NB4 (cell line): Measurements from ENCODE around the gene CRADD.

Source experiments
- DNase-seq: peaks from one replicate; pipeline ENCODE4 v3.0.0; 2010; ENCODE audit warnings: low read depth
- H3K4me3 ChIP-seq: one replicate; pipeline ENCODE4 v1.5.1; 2011; ENCODE audit warnings: mild to moderate bottlenecking, low read depth, low read length, moderate library complexity
- MYC ChIP-seq: IDR thresholded peaks from 2 replicates; pipeline ENCODE4 v1.6.1; 2011; ENCODE audit warnings: low read depth, low read length
- POLR2A ChIP-seq: IDR thresholded peaks from 2 replicates; pipeline ENCODE4 v1.6.1; 2011; ENCODE audit warnings: mild to moderate bottlenecking; ENCODE audit not compliant: insufficient read length; ENCODE audit errors: extremely low read depth
- TF ChIP-seq, protein P1 (sequence below): IDR thresholded peaks from one replicate; pipeline ENCODE4 v1.5.1; 2012; ENCODE audit warnings: low read depth, low read length
- TF ChIP-seq, protein P2 (sequence below): IDR thresholded peaks from 2 replicates; pipeline ENCODE4 v1.6.1; 2011; ENCODE audit warnings: low read depth, low read length

Gene CRADD

DNA sequence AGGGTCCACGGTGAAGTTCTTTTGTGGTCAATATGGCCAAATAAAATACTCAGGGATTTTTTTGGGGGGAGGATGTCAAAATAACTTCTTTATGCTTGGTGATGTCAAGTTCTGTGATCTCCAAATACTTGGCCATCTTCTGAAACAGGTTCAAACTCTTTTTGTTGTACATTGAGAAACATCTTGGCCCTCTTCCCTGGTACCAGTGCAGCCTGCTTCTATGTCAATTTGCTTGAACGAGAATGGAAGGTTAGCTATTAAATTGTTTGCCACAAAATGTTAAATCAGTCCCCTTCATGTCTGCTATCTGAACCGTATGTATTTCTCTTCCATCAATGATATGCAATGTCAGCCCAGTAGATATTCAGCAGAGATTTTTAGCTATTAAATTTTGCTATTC is 6.1 kb upstream of the CRADD start:
- no peak for DNase-seq
- H3K4me3 ChIP-seq: no peak overlapping the region
- TF ChIP-seq, protein P1, sequence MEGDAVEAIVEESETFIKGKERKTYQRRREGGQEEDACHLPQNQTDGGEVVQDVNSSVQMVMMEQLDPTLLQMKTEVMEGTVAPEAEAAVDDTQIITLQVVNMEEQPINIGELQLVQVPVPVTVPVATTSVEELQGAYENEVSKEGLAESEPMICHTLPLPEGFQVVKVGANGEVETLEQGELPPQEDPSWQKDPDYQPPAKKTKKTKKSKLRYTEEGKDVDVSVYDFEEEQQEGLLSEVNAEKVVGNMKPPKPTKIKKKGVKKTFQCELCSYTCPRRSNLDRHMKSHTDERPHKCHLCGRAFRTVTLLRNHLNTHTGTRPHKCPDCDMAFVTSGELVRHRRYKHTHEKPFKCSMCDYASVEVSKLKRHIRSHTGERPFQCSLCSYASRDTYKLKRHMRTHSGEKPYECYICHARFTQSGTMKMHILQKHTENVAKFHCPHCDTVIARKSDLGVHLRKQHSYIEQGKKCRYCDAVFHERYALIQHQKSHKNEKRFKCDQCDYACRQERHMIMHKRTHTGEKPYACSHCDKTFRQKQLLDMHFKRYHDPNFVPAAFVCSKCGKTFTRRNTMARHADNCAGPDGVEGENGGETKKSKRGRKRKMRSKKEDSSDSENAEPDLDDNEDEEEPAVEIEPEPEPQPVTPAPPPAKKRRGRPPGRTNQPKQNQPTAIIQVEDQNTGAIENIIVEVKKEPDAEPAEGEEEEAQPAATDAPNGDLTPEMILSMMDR: no peak
- TF ChIP-seq, protein P2, sequence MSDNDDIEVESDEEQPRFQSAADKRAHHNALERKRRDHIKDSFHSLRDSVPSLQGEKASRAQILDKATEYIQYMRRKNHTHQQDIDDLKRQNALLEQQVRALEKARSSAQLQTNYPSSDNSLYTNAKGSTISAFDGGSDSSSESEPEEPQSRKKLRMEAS: no peak
- TF ChIP-seq POLR2A (no peak), MYC (no peak)

DNA sequence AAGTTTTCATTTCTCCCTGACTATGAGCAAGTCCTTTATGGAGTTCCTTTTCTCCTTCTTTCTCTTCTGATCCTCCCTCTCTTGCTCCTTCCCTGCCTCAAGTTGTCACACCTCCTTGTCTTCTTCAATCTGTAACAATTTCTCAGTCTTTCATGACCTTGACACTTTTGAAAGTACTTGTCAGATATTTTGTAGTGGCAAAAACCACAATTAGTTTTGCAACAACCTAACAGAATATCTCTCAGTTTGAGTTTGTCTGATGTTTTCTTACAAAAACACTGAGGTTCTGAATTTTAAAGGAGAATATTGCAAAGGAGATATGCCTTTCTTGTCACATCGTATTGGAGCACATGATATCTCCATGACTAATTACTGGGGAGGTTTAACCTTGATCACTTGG is 4.1 kb upstream of the CRADD start:
- TF ChIP-seq, protein P2: no peak
- no peak for TF ChIP-seq POLR2A
- TF ChIP-seq, protein P1: no peak
- TF ChIP-seq MYC: no peak
- no peak overlapping the region for H3K4me3 ChIP-seq
- DNase-seq: peak; percentile 23

DNA sequence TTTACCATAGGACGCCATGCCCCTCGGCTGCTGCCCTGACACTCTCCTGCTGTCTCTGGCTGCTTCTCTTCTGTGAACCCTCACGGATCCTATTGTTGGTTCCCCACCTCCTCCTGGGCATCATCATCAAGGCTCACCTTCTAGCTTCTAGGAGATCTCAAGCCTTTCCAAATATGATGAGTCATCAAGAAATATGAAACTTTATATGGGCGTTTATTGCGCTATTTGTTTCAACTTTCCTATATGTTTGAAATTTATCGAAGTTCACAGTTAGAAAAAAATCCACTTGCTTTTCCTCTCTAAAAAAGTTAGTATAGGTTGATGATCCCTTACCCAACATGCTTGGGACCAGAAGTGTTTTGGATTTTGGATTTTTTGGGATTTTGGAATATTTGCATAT is 2.8 kb upstream of the CRADD start:
- no peak for DNase-seq
- TF ChIP-seq, protein P2: no peak
- TF ChIP-seq, protein P1: no peak
- TF ChIP-seq MYC (no peak), POLR2A (no peak)
- no peak overlapping the region for H3K4me3 ChIP-seq

DNA sequence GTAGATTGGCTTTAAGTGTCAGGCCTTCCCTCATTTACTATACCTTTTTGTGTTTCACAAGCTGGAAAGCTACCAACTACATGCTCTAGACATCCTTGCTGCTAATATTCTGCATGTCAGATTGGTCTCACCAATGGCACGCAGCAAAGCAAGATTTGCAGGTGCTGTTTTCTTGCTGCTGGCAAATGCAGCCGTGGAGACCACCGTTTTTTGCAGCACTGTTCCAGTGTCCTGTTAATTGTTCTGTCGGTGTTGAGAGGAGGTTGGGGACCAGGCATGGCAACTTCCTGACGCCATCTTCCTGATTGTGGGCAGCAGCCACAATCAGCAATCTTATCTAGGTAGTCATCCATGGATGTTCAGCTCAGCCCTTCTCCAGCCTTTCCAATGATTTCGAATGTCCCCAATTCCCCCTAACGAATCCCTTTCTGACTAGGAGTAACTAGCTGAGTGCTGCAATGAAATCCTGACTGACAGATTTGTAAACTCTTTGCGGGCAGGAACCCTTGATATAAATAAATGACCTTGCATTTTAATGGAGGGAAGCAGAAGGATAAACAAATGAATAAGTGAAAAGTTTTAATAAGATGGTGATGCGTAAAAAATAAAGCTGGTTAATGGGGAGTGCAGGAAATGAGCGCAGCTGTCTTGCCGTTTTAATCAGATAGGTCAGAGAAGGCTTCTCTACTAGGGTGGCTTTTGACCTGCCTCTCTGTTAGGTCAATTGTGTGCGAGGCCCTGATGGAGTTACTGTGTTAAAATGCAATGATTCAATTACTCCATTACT is 574 bp upstream of the CRADD start:
- peak overlapping the region; percentile 81 for H3K4me3 ChIP-seq
- TF ChIP-seq POLR2A (no peak), MYC (no peak)
- TF ChIP-seq, protein P2: no peak
- TF ChIP-seq, protein P1: no peak
- no peak for DNase-seq

DNA sequence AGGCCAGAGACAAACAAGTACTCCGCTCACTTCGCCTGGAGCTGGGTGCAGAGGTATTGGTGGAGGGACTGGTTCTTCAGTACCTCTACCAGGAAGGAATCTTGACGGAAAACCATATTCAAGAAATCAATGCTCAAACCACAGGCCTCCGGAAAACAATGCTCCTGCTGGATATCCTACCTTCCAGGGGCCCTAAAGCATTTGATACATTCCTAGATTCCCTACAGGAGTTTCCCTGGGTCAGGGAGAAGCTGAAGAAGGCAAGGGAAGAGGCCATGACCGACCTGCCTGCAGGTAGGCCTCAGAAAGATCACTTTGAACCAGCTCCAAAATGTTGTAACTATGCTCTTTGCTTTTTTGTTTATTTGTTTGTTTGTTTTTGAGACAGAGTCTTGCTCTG is 1.6 kb downstream of the CRADD start:
- no peak overlapping the region for H3K4me3 ChIP-seq

More for the DNA sequence above, 1.6 kb downstream of the CRADD start:
- TF ChIP-seq, protein P2: no peak
- no peak for TF ChIP-seq MYC
- no peak for TF ChIP-seq POLR2A
- TF ChIP-seq, protein P1: no peak
- no peak for DNase-seq
